ENCODE results near the gene ZCCHC4. TPM values are rescaled to one million over a fixed set of nuclear protein-coding genes. Genes with fewer than 3 reads are reported as not detected.

The ZCCHC4 gene
- total and polyA plus RNA-seq, 2 of the 8 experiments (the other 6 are each of a cell fraction or from before 2014, with no cell fraction given): 9.8 to 12.5 TPM

- no peak overlapping the region for H3K14ac ChIP-seq (ENCODE audit: insufficient read length)
- H2BK12ac ChIP-seq (ENCODE audit: low read depth, low read length): no peak overlapping the region
- H3K56ac ChIP-seq (replicated peaks; ENCODE audit: insufficient read length, low read depth, low read length): no peak overlapping the region
- H3K36me3 ChIP-seq (ENCODE audit: control insufficient read depth in 2 of 4, insufficient read depth in 4 of 4, low read length in 3 of 4): peaks cover 7 to 48% (median 23%) of the 10 kb centered on the region in 4 experiments
- H3K23ac ChIP-seq (ENCODE audit: insufficient read length): no peak overlapping the region
- H2AK5ac ChIP-seq (ENCODE audit: low read depth, low read length): no peak overlapping the region
- no peak overlapping the region for H3K4ac ChIP-seq (replicated peaks; ENCODE audit: insufficient read length, low read depth, low read length)
- no peak overlapping the region for H2BK5ac ChIP-seq (ENCODE audit: low read depth, low read length)
- H2BK120ac ChIP-seq (replicated peaks; ENCODE audit: low read depth, low read length): no peak overlapping the region
- no peaks in the 10 kb centered on the region for H3K27me3 ChIP-seq (replicated peaks in 1 of 4; ENCODE audit: control insufficient read depth in 3 of 4, extremely low read depth in 1 of 4, insufficient read depth in 3 of 4, low read length in 3 of 4)
- ChIA-PET CTCF (ENCODE audit: partially characterized antibody) (interaction anchor here (3.3 kb wide), 1 partner anchor 16 kb away, joined by 11 read pairs; no protein-coding TSS in a partner anchor), POLR2A (ENCODE audit: partially characterized antibody) (no interaction called here)
- peaks cover 8% of the 10 kb centered on the region for H3K79me1 ChIP-seq (ENCODE audit: low read depth, low read length)
- no peak overlapping the region for H3K4me2 ChIP-seq (ENCODE audit: insufficient read depth in 1 of 2, low read depth in 2 of 2, low read length in 2 of 2)
- DNase-seq (ENCODE audit: low read depth in 1 of 2, low spot score in 2 of 2): no peak
- no peak overlapping the region for H2BK15ac ChIP-seq (ENCODE audit: low read length)
- H3K9ac ChIP-seq (replicated peaks in 1 of 4; ENCODE audit: extremely low read depth in 1 of 4, low read depth in 3 of 4, low read length in 3 of 4): no peak overlapping the region
- H3K18ac ChIP-seq (ENCODE audit: extremely low read depth, low read length): no peak overlapping the region
- no peaks in the 10 kb centered on the region for H3K9me3 ChIP-seq (ENCODE audit: insufficient read depth in 2 of 2, low read depth in 1 of 2, low read length in 1 of 2)
- H2BK20ac ChIP-seq (ENCODE audit: low read length): no peak overlapping the region
- no peaks in the 10 kb centered on the region for H3K23me2 ChIP-seq (ENCODE audit: low read depth, low read length)
- no peaks in the 10 kb centered on the region for H4K20me1 ChIP-seq (replicated peaks in 1 of 2; ENCODE audit: control insufficient read depth in 1 of 2, insufficient read depth in 2 of 2, low read length in 2 of 2)
- H3K4me3 ChIP-seq (ENCODE audit: extremely low read depth in 1 of 4, insufficient read depth in 2 of 4, low read depth in 3 of 4, low read length in 4 of 4): no peak overlapping the region
- H3K27ac ChIP-seq (ENCODE audit: low read depth, low read length): no peak overlapping the region
- no peaks in the 10 kb centered on the region for H3K4me1 ChIP-seq (replicated peaks in 1 of 4; ENCODE audit: control insufficient read depth in 3 of 4, insufficient read depth in 4 of 4, low read length in 3 of 4)
- no peak overlapping the region for H4K5ac ChIP-seq (ENCODE audit: insufficient read length, low read depth, low read length)
- 77% methylated on average over 2 of the region's 2 CpGs; no CpG with 5 or more reads in 1 of the 2 experiments for WGBS, 2 experiments (ENCODE audit: extremely low coverage in 1 of 2, insufficient coverage in 1 of 2, insufficient read length in 1 of 2, insufficient replicate concordance in 2 of 2, low coverage in 1 of 2, low lambda C conversion rate in 2 of 2, missing lambda C conversion rate in 1 of 2)
- peaks cover 2 to 14% of the 10 kb centered on the region in 2 experiments; a peak in 3 of 4 replicates for H3K79me2 ChIP-seq (ENCODE audit: control insufficient read depth in 1 of 2, insufficient read depth in 2 of 2, low read length in 2 of 2)
- no peak overlapping the region for H2AFZ ChIP-seq (ENCODE audit: low read length)
- no peak for TF ChIP-seq SP4 (IDR thresholded peaks at IDR 0.05; ENCODE audit: low read length)
- no peak for TF ChIP-seq SP2 (IDR thresholded peaks at IDR 0.05; ENCODE audit: low read length)
- no peak for TF ChIP-seq RNF2 (IDR thresholded peaks at IDR 0.05; ENCODE audit: borderline replicate concordance, low read depth, low read length, missing control alignments, poor library complexity, severe bottlenecking)
- FAIRE-seq: no peak
- no peak overlapping the region for H4K91ac ChIP-seq (replicated peaks; ENCODE audit: insufficient read length, low read length)
- H4K8ac ChIP-seq (ENCODE audit: extremely low read depth, insufficient read depth, low read length): no peak overlapping the region
Measured at GRCh38 chr4:25383647-25384046, 71.1 kb downstream of the ZCCHC4 start.
